Mammary epithelial cell (primary cell): Measurements from ENCODE around the gene KIF3A.

Experiments used
- CTCF ChIP-seq, 2 donors: IDR thresholded peaks in 1 of 2; conservative IDR thresholded peaks in 1 of 2; 2 replicates each; pipeline ENCODE4 v1.5.1; 2011 to 2012; ENCODE audit warnings: inconsistent platforms in 2 of 2, low read length in 2 of 2, mild to moderate bottlenecking in 2 of 2, control low read depth in 1 of 2, low read depth in 1 of 2; ENCODE audit not compliant: insufficient read depth in 1 of 2; ENCODE audit errors: extremely low read depth in 1 of 2
- EZH2 ChIP-seq: IDR thresholded peaks from 2 replicates; pipeline ENCODE4 v1.6.1; 2012; ENCODE audit warnings: low read length, inconsistent platforms, borderline replicate concordance

GRCh38 chr5:132759114-132760048 lies 22.0 kb upstream of the KIF3A start:
- TF ChIP-seq CTCF (conservative IDR thresholded peaks at IDR 0.05 in 1 of 2, IDR thresholded peaks at IDR 0.05 in 1 of 2; ENCODE audit: extremely low read depth in 1 of 2, insufficient read depth in 1 of 2, low read depth in 1 of 2, low read length in 2 of 2), result no peak
- TF ChIP-seq EZH2, result no peak
